HepG2 (cell line): ENCODE data around the gene ADAP2.

ENCODE experiments used
- EZH2 ChIP-seq: conservative IDR thresholded peaks from 2 replicates; pipeline ENCODE4 v1.6.1; 2012; ENCODE audit warnings: mild to moderate bottlenecking, low read depth, low read length, moderate library complexity
- SSRP1 ChIP-seq: IDR thresholded peaks from 2 replicates; pipeline ENCODE4 v1.6.1; 2016; ENCODE audit warnings: control low read depth
- SUZ12 ChIP-seq: fragments of 150-350 bp; IDR thresholded peaks from 2 replicates; pipeline ENCODE4 v1.6.1; 2014; ENCODE audit warnings: low read depth, low read length
- ZNF607 ChIP-seq: sonication (generic); formaldehyde crosslinking; IDR thresholded peaks from 2 replicates; pipeline ENCODE4 v1.5.1; 2020; ENCODE audit warnings: missing genetic modification reagents, mild to moderate bottlenecking, borderline replicate concordance

DNA sequence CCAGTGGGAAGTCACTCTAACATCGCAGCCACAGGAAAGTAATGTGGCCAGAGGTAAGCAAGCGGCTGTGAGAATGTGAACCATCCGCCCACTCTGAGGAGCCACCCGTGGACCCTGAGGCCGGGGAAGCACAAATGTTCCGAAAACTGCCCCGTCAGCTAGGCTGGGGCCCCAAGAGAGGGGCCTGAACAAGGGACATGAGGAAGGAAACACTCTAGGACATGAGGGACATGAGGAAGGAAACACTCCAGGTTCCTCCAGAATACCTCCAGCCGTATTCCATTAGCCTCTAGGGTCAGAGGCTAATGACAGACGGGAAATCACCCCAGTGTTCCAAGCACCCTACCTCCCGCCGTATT is 16.0 kb upstream of the ADAP2 start:
- TF ChIP-seq SSRP1 (CRISPR knock-in tag) (no peak), SUZ12 (no peak), ZNF607 (CRISPR knock-in tag) (no peak), EZH2 (no peak)
